HG02571 (cell line): Measurements from ENCODE around the gene PERCC1.
A peak's percentile ranks its signal among the peaks of the same experiment; 100 is the strongest.
"Not testable (repeated sequence)": the region's sequence is repeated elsewhere in the genome, so short reads cannot be mapped to it uniquely, and the experiment has no call there.

Experiments used
- ATAC-seq: cut with Tn5 transposase; IDR thresholded peaks from one replicate; pipeline ENCODE4 v1.9.1; 2021; ENCODE audit warnings: mild to moderate bottlenecking, moderate library complexity; ENCODE audit not compliant: unreplicated experiment

The PERCC1 gene

GRCh38 chr16:1466054-1466453, 35.2 kb downstream of the PERCC1 start:
- ATAC-seq = no peak

DNA sequence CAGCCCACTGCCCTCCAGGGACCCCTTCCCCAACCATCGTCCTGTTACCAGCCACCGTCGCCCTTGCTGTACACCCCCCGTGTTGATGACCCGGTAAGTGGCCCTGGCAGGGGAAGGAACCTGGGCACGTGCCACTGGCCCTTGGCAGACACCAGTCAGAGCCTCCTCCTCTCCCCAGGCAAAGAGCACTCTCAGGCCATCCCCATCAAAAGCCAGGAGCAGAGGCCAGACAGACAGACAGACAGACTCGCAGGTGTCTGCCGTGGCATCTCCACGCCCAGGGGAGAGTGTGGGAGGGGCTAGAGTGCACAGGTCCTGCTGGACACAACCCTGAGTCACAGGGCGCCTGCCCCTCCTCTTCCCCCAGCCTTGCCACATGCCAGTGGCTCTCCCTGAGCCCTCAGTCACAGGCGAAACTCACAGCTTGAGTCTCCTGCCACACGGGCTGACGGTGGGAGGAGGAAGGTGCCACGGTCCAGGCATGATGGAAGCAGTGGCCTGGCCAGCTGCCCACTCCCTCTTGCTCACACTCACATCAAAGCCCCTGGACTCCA, 36.2 kb downstream of the PERCC1 start:
- ATAC-seq = no peak

DNA sequence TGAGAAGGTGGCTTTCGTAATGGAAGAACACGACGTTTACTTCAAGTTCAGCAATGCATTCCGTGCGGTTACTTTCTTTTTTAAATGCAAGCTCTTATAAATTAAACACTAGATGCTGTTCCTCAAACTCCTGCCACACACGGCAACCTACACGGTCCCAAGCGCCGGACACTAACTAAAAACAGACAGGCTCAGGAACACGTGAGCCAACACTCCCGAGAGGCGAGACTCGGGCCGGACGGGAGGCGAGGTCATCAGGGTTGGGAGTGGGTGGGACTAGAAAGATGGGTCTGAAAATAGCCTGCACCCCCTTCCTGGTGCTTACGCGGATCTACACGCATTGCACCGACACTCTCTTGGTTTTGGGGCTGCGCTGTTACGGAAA, 37.5 kb downstream of the PERCC1 start:
- ATAC-seq = no peak

- ATAC-seq = not testable (repeated sequence)
Measured at GRCh38 chr16:1469141-1469540, 38.3 kb downstream of the PERCC1 start.

DNA sequence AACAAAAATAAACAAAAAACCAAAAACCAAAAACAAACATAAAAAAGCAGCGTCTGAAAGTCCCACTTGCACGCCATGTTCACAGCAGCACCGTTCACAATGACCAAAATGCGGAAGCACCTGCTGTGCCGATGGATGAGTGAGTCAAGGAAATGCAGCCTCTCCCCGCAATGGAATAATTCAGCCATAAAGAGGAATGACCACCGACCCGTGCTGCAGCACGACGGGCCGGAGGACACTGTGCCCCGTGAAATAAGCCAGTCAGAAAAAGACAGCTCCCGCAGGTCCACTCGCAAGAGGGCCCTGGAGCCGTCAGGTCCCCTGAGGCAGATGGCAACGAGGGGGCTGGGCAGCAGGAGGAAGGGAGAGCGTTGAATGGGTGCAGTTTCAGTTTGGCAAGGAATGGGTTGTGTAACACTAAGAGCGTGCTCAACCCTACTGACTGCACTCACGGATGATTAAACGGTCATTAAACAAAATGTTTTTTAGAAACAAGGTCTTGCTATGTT, 38.9 kb downstream of the PERCC1 start:
- ATAC-seq = no peak

DNA sequence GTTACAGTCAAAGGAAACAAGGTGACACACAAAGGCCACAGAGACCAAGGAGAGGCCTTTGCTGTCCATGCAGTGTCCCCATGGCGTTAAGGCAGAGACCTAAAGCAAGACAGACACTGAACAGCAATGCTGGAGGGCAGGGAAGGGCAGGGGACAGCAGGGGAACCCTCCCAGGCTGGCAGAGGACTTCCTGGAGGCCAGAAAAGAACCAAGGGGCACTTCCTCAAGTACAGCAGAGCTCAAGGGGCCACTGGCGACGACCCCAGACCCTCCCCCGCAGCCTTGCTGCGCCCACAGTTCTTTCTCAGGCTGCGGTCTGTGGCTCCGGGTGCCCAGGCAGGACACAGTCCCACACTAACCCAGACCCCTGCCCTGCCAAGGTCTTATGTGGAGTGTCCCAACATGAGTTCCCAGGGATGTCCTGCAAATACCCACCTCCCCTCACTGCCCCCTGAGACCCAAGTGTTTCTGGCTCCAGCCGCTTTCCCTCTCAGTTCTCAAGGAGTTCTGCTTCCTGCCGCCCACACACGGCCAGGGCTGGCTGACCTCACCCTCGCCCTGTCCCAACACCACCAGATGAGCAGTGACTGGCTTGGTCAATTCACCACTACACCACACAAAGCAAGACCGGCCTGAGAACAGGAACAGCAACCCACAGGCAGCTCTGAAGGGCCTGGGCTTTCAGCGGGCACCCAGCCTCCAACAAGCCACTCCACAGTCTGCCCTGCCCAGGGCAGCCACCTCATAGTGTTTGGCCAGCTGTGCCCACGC, 39.8 kb downstream of the PERCC1 start:
- ATAC-seq = no peak

DNA sequence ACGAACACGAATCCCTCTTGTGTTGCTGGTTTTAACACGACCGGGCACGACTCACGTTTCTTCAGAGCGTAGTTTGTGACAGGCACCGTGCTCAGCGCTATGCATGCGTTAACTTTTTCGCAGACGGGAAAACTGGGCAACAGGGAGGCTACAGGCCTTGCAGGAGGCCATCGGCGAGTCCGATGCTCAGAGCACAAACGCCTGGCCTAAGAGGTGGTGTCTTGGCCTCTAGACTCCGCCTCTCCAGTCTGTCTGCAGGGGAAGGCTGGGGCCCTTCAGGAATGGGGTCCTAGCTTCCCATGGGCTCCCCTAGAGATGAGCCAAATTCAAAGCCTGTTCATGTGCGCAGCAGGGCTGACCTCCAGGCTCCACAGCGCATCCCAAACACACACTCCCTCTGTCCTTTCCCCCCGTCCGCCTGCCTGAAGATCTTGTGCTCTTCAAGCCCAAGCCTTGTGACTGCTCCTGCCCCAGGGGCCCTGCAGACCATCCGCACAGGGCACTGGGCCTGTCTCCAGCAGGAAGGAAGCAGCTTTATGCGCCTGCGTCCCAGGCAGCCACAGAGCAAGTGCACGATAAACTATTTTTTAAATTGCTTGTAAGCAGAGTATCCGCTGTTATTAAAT, 40.8 kb downstream of the PERCC1 start:
- ATAC-seq = no peak

- no peak for ATAC-seq
Measured at GRCh38 chr16:1472974-1473373, 42.1 kb downstream of the PERCC1 start.

DNA sequence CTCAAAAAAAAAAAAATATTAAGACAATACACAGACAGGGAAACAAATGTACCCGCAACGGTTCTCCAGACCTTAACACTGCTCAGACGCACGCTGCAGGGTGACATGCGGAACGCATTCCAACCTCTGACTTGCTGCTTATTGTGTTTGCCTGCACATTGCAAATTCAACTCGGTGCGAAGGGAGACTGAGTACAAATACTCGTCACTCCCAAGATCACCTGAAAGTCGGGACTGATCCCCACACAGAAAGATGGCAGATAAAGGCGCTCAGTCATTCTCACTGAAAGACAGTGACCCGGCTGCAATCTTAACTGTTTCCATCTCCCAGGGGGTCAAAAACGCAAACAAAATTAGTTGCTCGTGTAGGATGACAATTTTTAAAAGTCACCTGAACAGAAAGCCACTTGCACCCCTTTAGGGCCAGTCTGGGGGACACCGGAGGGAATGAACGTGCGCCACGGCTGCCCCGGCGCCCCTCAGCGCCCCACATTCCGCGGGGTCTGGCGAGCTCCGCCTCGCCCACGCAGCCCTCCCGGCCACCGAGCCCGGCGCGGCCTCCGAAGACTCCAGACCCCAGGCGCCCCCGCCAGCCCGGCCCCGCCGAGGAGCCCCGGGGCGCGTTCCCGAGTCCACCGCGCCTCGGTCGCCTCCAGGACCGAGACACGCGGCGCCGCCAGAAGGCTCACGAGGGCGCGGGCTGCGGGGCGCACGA, 43.4 kb downstream of the PERCC1 start:
- ATAC-seq = no peak

DNA sequence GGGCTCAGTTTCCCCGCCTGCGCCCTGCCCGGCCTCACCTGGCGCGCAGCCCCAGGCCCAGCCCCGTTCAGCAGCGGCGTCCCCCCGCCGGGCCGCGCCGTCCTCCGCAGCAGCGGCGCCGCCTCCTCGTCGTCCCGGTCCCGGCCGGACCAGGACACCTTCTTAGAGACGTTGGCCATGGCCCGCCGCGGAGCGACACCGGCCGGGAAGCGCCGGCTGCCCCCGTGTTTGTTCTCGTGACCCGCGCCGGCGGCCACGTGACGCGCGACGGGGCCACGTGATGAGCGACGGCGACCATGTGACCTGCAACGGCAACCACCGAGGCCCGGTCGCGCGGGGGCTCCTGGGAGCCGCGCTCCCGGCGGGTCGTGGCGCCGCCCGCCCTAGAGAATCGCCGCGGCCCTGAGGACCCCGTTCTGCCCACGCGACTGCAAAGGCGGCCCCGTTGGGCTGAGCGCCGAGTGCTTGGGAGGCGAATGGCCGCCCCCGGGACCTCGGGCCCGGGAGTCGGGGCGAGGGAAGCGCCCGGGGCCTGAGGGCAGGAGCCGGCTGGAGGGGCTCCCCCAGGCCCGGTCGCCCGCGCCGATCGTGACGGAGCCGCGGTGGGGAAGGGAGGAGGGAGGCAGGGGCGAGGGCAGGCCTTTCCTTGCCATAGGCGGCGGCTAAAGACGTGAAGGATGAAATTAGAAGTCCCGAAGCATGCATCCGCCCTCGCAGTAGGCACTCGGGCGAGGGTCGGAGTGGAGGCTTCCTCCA, 44.1 kb downstream of the PERCC1 start, which contains the start of gene CLCN7:
CLCN7 (minus strand) TSS at position 233 of the 756 bp plus-strand sequence; CDS start at position 179, 54 bp downstream.
- peak; percentile 72 for ATAC-seq

GRCh38 chr16:1475552-1476114, 44.8 kb downstream of the PERCC1 start:
- ATAC-seq = no peak

GRCh38 chr16:1477033-1477432, 46.2 kb downstream of the PERCC1 start:
- no peak for ATAC-seq

DNA sequence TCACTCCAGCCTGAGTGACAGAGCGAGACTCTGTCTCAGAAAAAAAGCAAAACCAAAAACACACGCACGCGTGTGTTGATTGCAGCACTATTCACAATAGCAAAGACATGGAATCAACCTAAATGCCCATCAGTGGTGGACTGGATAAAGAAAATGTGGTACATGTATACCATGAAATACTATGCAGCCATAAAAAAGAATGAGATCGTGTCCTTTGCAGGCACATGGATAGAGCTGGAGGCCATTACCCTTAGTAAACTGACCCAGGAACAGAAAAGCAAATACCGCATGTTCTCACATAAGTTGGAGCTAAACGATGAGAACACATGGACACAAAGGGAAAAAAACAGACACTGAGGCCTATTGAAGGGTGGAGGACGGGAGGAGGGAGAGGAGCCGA, 48.1 kb downstream of the PERCC1 start:
- not testable (repeated sequence) for ATAC-seq

DNA sequence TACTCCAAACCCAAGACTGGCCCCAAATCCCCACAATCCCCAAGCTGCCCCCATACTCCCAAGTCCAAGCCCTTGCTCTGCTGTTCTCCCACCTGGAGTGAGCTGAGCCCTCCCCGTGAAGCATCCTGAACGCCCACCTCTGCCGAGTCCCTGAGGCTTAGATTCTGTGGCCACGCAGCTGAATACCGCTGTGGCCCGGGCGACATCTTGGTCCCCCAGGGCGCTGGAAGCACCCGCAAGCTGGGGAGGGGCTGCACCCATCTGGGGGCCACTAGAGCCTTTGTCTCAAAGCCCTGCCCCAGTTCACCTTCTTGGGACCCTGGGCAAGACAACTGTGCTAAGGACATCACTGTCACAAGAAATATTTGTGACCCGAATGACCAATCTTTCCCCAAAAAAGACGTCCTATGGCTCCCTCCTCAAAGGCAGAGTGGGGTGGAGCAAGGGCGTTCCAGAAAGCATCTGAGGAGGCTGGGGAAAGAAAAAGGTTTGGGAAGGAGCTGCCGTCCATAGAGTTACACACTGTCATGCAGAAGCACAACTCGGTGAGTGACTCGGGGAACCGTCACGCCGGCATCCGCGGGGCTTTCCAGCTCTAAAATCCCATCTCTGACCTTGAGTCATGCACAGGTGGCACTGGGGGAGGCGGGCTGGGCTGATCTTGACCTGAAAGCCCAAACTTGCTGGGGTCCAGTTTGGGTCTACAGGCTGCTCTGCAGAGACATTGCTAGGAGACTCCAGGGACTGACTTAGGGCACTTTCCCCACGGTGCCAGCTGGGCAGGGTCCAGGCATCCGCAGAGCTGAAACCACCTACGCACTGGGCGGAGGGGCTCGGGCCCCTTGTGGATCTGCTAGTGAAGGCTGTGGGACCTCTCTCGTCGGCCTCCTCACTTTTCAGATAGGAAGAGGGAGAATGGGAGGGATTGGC, 51.3 kb downstream of the PERCC1 start:
- no peak for ATAC-seq
